GM12873 (cell line): Measurements from ENCODE around the gene ZEB2.

ENCODE experiments used
- CTCF ChIP-seq: IDR thresholded peaks from 2 replicates; pipeline ENCODE4 v1.5.1; 2012; ENCODE audit warnings: low read depth, mild to moderate bottlenecking, moderate library complexity, low read length, control low read depth; ENCODE audit not compliant: insufficient read depth; ENCODE audit errors: missing control alignments

ZEB2 gene

GRCh38 chr2:144501118-144501517, 18.8 kb downstream of the ZEB2 start:
- no peak for TF ChIP-seq CTCF

- TF ChIP-seq CTCF, result no peak
Measured at GRCh38 chr2:144500563-144500962, 19.4 kb downstream of the ZEB2 start.

- TF ChIP-seq CTCF, result no peak
Measured at GRCh38 chr2:144498277-144498676, 21.6 kb downstream of the ZEB2 start.

- TF ChIP-seq CTCF, result no peak
Measured at GRCh38 chr2:144496977-144497598, 22.8 kb downstream of the ZEB2 start.

- TF ChIP-seq CTCF, result no peak
Measured at GRCh38 chr2:144496092-144496976, 23.6 kb downstream of the ZEB2 start.

GRCh38 chr2:144495227-144496091, 24.5 kb downstream of the ZEB2 start:
- TF ChIP-seq CTCF, result no peak

- TF ChIP-seq CTCF, result no peak
Measured at GRCh38 chr2:144493027-144493809, 26.7 kb downstream of the ZEB2 start.
